HG03571 (cell line): ENCODE results near the gene MRPS23.

Experiments
- ATAC-seq: cut with Tn5 transposase; IDR thresholded peaks from one replicate; pipeline ENCODE4 v1.9.1; 2021; ENCODE audit not compliant: unreplicated experiment

The MRPS23 gene

GRCh38 chr17:57849874-57850754 lies at the start of gene MRPS23:
Gene MRPS23, minus strand, starts transcription at chr17:57850044. Its CDS starts 34 bp downstream, at chr17:57850010.
- ATAC-seq, result peak; percentile 93

GRCh38 chr17:57899391-57899790 lies 49.5 kb upstream of the MRPS23 start:
- ATAC-seq, result no peak

- ATAC-seq, result no peak
These were observed 48.9 kb upstream of the MRPS23 start for GRCh38 chr17:57898487-57899311.

- ATAC-seq, result no peak
These were observed 45.7 kb upstream of the MRPS23 start for GRCh38 chr17:57895382-57896060.

- no peak for ATAC-seq
These were observed 45.0 kb upstream of the MRPS23 start for GRCh38 chr17:57894848-57895247.

GRCh38 chr17:57892820-57893595 lies 43.2 kb upstream of the MRPS23 start:
- ATAC-seq, result no peak

- no peak for ATAC-seq
These were observed 42.4 kb upstream of the MRPS23 start for GRCh38 chr17:57892146-57892819.

GRCh38 chr17:57890857-57891232 lies 41.0 kb upstream of the MRPS23 start:
- no peak for ATAC-seq

GRCh38 chr17:57889892-57890856 lies 40.3 kb upstream of the MRPS23 start:
- no peak for ATAC-seq

GRCh38 chr17:57889252-57889651 lies 39.4 kb upstream of the MRPS23 start:
- ATAC-seq, result no peak

- no peak for ATAC-seq
These were observed 38.7 kb upstream of the MRPS23 start for GRCh38 chr17:57888311-57889216.

GRCh38 chr17:57887161-57887560 lies 37.3 kb upstream of the MRPS23 start:
- no peak for ATAC-seq

GRCh38 chr17:57886020-57886419 lies 36.2 kb upstream of the MRPS23 start:
- no peak for ATAC-seq

GRCh38 chr17:57885148-57885915 lies 35.5 kb upstream of the MRPS23 start:
- no peak for ATAC-seq

- no peak for ATAC-seq
These were observed 32.0 kb upstream of the MRPS23 start for GRCh38 chr17:57881783-57882351.

- no peak for ATAC-seq
These were observed 31.3 kb upstream of the MRPS23 start for GRCh38 chr17:57881143-57881542.

- no peak for ATAC-seq
These were observed 30.2 kb upstream of the MRPS23 start for GRCh38 chr17:57880086-57880456.
